Upper lobe of left lung (tissue), 4 donors: ENCODE results near the gene RBM19.

Experiments
- POLR2A ChIP-seq, 4 donors: fragments of 450-650 bp; IDR thresholded peaks; one replicate each; pipeline ENCODE4 v1.5.1; 2016 to 2017; ENCODE audit warnings: antibody characterized with exemption in 4 of 4, mild to moderate bottlenecking in 2 of 4
- POLR2AphosphoS5 ChIP-seq, 2 donors: sonication (generic); formaldehyde crosslinking; IDR thresholded peaks; one replicate each; pipeline ENCODE4 v1.5.1; 2017; ENCODE audit warnings: antibody characterized with exemption in 2 of 2
- TF ChIP-seq, protein P1 (sequence below), 6 experiments: fragments of 450-650 bp in 4 of 6; fragments of 200-600 bp in 2 of 6; sonication (generic) in 2 of 6; IDR thresholded peaks; one replicate each; pipeline ENCODE4 v1.5.1; 2016 to 2019; ENCODE audit warnings: antibody characterized with exemption in 6 of 6

DNA sequence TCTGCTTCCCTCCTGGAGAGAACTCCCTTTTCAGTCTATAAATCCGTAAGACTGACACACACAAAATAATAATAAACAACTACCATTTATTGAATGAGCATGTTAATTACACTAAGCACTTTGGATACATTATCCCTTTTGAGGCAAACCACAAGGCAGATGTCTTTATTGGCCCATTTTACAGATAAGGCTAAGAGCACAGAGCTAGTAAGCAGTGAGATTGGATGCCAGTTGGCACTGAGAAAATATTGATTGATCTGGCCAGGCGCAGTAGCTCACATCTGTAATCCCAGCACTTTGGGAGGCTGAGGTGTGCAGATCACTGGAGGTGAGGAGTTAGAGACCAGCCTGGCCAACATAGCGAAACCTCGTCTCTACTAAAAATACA lies 21.9 kb upstream of the RBM19 start:
- TF ChIP-seq, protein P1, sequence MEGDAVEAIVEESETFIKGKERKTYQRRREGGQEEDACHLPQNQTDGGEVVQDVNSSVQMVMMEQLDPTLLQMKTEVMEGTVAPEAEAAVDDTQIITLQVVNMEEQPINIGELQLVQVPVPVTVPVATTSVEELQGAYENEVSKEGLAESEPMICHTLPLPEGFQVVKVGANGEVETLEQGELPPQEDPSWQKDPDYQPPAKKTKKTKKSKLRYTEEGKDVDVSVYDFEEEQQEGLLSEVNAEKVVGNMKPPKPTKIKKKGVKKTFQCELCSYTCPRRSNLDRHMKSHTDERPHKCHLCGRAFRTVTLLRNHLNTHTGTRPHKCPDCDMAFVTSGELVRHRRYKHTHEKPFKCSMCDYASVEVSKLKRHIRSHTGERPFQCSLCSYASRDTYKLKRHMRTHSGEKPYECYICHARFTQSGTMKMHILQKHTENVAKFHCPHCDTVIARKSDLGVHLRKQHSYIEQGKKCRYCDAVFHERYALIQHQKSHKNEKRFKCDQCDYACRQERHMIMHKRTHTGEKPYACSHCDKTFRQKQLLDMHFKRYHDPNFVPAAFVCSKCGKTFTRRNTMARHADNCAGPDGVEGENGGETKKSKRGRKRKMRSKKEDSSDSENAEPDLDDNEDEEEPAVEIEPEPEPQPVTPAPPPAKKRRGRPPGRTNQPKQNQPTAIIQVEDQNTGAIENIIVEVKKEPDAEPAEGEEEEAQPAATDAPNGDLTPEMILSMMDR (IDR thresholded peaks at IDR 0.05) = no peak
- TF ChIP-seq POLR2A (IDR thresholded peaks at IDR 0.05) (no peak), POLR2AphosphoS5 (IDR thresholded peaks at IDR 0.05) (no peak)
